Breast epithelium (tissue), 3 donors: ENCODE measurements around the gene GLI3.

Experiments used
- POLR2A ChIP-seq: fragments of 450-650 bp; IDR thresholded peaks from one replicate; pipeline ENCODE4 v1.6.1; 2016; ENCODE audit warnings: antibody characterized with exemption, mild to moderate bottlenecking, moderate library complexity
- POLR2AphosphoS5 ChIP-seq, 3 donors: sonication (generic); formaldehyde crosslinking; IDR thresholded peaks; one replicate each; pipeline ENCODE4 v1.6.1; 2017; ENCODE audit warnings: antibody characterized with exemption in 3 of 3
- TF ChIP-seq, protein P1 (sequence below), 3 donors: fragments of 450-650 bp; IDR thresholded peaks; one replicate each; pipeline ENCODE4 v1.5.1; 2016 to 2017; ENCODE audit warnings: antibody characterized with exemption in 3 of 3, mild to moderate bottlenecking in 3 of 3, moderate library complexity in 3 of 3

DNA sequence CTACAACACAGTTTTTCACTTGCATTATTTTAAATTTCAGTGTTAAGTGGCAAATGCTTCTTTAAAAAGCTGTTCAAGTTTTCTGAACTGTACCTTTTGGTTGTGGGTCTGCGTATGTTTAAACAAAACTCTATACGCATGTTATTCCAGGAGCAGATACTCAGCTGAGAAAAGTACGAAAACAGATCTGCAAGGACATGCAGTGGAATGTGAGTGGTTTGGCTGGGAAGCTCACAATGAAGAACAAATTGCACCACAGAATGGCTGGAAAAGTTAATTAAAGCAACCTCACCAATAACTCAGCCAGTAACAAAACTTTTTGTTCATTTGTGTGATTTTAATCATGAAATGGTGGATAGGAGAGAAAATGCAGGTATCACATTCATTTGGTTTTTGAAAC is 17.6 kb downstream of the GLI3 start:
- TF ChIP-seq POLR2AphosphoS5 (IDR thresholded peaks at IDR 0.05) (no peak), POLR2A (no peak)
- TF ChIP-seq, protein P1, sequence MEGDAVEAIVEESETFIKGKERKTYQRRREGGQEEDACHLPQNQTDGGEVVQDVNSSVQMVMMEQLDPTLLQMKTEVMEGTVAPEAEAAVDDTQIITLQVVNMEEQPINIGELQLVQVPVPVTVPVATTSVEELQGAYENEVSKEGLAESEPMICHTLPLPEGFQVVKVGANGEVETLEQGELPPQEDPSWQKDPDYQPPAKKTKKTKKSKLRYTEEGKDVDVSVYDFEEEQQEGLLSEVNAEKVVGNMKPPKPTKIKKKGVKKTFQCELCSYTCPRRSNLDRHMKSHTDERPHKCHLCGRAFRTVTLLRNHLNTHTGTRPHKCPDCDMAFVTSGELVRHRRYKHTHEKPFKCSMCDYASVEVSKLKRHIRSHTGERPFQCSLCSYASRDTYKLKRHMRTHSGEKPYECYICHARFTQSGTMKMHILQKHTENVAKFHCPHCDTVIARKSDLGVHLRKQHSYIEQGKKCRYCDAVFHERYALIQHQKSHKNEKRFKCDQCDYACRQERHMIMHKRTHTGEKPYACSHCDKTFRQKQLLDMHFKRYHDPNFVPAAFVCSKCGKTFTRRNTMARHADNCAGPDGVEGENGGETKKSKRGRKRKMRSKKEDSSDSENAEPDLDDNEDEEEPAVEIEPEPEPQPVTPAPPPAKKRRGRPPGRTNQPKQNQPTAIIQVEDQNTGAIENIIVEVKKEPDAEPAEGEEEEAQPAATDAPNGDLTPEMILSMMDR (IDR thresholded peaks at IDR 0.05): no peak
